Vagina (tissue), 2 donors: ENCODE results near the gene LINGO1.

ENCODE experiments used
- CTCF ChIP-seq, 3 experiments: fragments of 450-650 bp in 2 of 3; fragments of 200-600 bp in 1 of 3; sonication (generic) in 1 of 3; IDR thresholded peaks; one replicate each; pipeline ENCODE4 v1.5.1; 2017 to 2019; ENCODE audit warnings: antibody characterized with exemption in 3 of 3, mild to moderate bottlenecking in 2 of 3, moderate library complexity in 2 of 3
- POLR2A ChIP-seq, 2 donors: fragments of 450-650 bp; IDR thresholded peaks; one replicate each; pipeline ENCODE4 v1.6.1; 2017; ENCODE audit warnings: antibody characterized with exemption in 2 of 2, mild to moderate bottlenecking in 2 of 2, moderate library complexity in 2 of 2
- POLR2AphosphoS5 ChIP-seq, 2 donors: sonication (generic); formaldehyde crosslinking; IDR thresholded peaks; one replicate each; pipeline ENCODE4 v1.9.0; 2017; ENCODE audit warnings: antibody characterized with exemption in 2 of 2, mild to moderate bottlenecking in 2 of 2, low read depth in 1 of 2; ENCODE audit not compliant: insufficient read depth in 1 of 2

DNA sequence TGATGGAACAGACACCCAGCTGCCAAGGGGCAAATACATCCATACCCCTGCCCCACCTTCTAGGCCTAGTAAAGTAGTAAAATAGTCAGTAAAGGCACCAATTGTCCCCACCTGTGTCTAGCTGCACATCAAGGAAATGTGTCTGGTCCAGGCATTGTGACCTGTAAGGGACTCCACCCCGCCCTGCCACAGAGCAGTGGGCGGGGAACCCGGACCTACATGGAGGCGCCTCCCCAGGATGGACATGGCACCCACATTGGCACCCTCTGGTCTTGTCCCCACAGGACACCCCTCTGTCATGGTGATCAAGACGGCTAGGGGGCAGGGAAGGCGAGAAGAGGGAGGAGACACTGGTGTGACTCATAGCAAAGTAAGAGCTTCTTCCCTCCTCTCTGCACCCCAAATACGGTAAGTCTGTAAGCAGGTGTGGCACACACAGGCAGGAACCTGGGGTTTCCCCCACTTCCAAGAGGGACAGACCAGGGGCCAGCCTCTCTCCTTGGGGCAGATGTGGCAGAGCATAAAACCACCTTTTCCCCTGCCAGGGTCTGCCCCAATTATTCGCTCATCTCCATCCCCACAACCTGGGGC, 13.5 kb upstream of the LINGO1 start:
- no peak for TF ChIP-seq CTCF (IDR thresholded peaks at IDR 0.05)
- no peak for TF ChIP-seq POLR2AphosphoS5 (IDR thresholded peaks at IDR 0.05; ENCODE audit: insufficient read depth in 1 of 2, low read depth in 1 of 2)
- TF ChIP-seq POLR2A (IDR thresholded peaks at IDR 0.05) = no peak
